ENCODE data around the gene LCN6. TPM values are rescaled to one million over a fixed set of nuclear protein-coding genes. Genes with fewer than 3 reads are reported as not detected.

Gene LCN6
- total and polyA plus RNA-seq, 2 of the 13 experiments (the other 11 are each of a cell fraction or from before 2014, with no cell fraction given), result not detected

- TF ChIP-seq ZNF800 (CRISPR knock-in tag; IDR thresholded peaks at IDR 0.05) (peak; percentile 90), CERS6 (CRISPR knock-in tag; IDR thresholded peaks at IDR 0.05) (no peak), MTF1 (CRISPR knock-in tag; IDR thresholded peaks at IDR 0.05) (no peak), SOX5 (CRISPR knock-in tag; IDR thresholded peaks at IDR 0.05; ENCODE audit: borderline replicate concordance) (no peak), NR2F6 (IDR thresholded peaks at IDR 0.05) (no peak), NR2F6 (CRISPR knock-in tag; IDR thresholded peaks at IDR 0.05) (no peak), AKAP8 (CRISPR knock-in tag; IDR thresholded peaks at IDR 0.05) (no peak), THRA (CRISPR knock-in tag; IDR thresholded peaks at IDR 0.05; ENCODE audit: borderline replicate concordance) (no peak), PBX3 (CRISPR knock-in tag; IDR thresholded peaks at IDR 0.05; ENCODE audit: borderline replicate concordance) (no peak), ZNF691 (CRISPR knock-in tag; IDR thresholded peaks at IDR 0.05; ENCODE audit: borderline replicate concordance, low read depth) (no peak), EED (CRISPR knock-in tag; IDR thresholded peaks at IDR 0.05) (no peak), MXD3 (CRISPR knock-in tag; IDR thresholded peaks at IDR 0.05) (no peak; the same call in 1 of the 2 replicates), ZNF326 (CRISPR knock-in tag; IDR thresholded peaks at IDR 0.05; ENCODE audit: borderline replicate concordance) (0 out of 2 replicates have a peak, but pooled peaks have one; percentile 20), SNAPC4 (CRISPR knock-in tag; IDR thresholded peaks at IDR 0.05) (no peak), ZNF333 (CRISPR knock-in tag; IDR thresholded peaks at IDR 0.05; ENCODE audit: borderline replicate concordance) (no peak; the same call in 1 of the 2 replicates), ETV6 (CRISPR knock-in tag; conservative IDR thresholded peaks at IDR 0.05) (0 out of 2 replicates have a peak, but pooled peaks have one; percentile 23), MLX (CRISPR knock-in tag; IDR thresholded peaks at IDR 0.05) (no peak; the same call in 1 of the 2 replicates)
Observed at GRCh38 chr9:136728548-136729123, 19.7 kb downstream of the LCN6 start (continued).
